IMR-90 (cell line): ENCODE results near the gene IL17RE.

Experiments used
- CEBPB ChIP-seq: IDR thresholded peaks from 2 replicates; pipeline ENCODE4 v1.6.1; 2012; ENCODE audit warnings: low read depth, low read length, improper control_type of control experiment
- CHD1 ChIP-seq: IDR thresholded peaks from 2 replicates; pipeline ENCODE4 v1.6.1; 2012; ENCODE audit warnings: low read depth, low read length, improper control_type of control experiment
- POLR2A ChIP-seq: IDR thresholded peaks from 2 replicates; pipeline ENCODE4 v1.6.1; 2012; ENCODE audit warnings: mild to moderate bottlenecking, low read depth, low read length
- RCOR1 ChIP-seq: IDR thresholded peaks from 2 replicates; pipeline ENCODE4 v1.6.1; 2012; ENCODE audit warnings: mild to moderate bottlenecking, low read length, improper control_type of control experiment; ENCODE audit not compliant: insufficient replicate concordance
- SMC3 ChIP-seq: fragments of 150-350 bp; IDR thresholded peaks from 2 replicates; pipeline ENCODE4 v1.6.1; 2016; ENCODE audit warnings: low read depth, mild to moderate bottlenecking, antibody characterized with exemption, low read length, moderate library complexity
- TF ChIP-seq, protein P1 (sequence below): conservative IDR thresholded peaks from 2 replicates; pipeline ENCODE4 v1.5.1; 2012; ENCODE audit warnings: mild to moderate bottlenecking, low read depth, low read length, improper control_type of control experiment

DNA sequence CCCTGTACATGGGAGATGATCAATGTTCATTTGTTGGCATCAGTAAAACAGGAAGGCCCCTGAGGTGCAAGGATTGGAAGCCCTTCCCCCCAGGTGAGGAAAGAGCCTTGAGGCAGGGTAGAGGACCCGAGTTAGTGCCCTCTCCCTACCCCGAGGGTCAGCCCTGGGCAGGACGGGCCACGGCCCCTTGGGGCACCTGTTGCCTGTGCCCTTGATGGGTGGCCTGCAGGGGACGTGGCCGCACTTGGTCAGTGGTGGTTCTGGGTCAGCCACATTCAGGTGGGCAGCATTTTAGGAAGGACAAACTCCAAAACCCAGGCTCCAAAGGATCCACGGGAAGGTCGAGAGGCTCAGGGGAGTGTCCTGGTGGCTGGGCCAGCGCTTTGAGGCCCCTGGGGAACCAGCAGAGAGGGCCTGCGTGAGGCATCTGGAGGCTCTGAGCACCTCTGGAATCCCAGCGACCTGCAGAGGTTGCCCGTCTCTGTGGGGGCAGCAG is 43.1 kb upstream of the IL17RE start:
- TF ChIP-seq, protein P1, sequence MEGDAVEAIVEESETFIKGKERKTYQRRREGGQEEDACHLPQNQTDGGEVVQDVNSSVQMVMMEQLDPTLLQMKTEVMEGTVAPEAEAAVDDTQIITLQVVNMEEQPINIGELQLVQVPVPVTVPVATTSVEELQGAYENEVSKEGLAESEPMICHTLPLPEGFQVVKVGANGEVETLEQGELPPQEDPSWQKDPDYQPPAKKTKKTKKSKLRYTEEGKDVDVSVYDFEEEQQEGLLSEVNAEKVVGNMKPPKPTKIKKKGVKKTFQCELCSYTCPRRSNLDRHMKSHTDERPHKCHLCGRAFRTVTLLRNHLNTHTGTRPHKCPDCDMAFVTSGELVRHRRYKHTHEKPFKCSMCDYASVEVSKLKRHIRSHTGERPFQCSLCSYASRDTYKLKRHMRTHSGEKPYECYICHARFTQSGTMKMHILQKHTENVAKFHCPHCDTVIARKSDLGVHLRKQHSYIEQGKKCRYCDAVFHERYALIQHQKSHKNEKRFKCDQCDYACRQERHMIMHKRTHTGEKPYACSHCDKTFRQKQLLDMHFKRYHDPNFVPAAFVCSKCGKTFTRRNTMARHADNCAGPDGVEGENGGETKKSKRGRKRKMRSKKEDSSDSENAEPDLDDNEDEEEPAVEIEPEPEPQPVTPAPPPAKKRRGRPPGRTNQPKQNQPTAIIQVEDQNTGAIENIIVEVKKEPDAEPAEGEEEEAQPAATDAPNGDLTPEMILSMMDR = no peak
- TF ChIP-seq POLR2A = no peak
- TF ChIP-seq RCOR1 = no peak
- TF ChIP-seq CHD1 = no peak
- no peak for TF ChIP-seq SMC3
- no peak for TF ChIP-seq CEBPB
